Measurements from ENCODE around the gene NPHS1. TPM values are rescaled to one million over a fixed set of nuclear protein-coding genes. Genes with fewer than 3 reads are reported as not detected.

NPHS1 gene, protein sequence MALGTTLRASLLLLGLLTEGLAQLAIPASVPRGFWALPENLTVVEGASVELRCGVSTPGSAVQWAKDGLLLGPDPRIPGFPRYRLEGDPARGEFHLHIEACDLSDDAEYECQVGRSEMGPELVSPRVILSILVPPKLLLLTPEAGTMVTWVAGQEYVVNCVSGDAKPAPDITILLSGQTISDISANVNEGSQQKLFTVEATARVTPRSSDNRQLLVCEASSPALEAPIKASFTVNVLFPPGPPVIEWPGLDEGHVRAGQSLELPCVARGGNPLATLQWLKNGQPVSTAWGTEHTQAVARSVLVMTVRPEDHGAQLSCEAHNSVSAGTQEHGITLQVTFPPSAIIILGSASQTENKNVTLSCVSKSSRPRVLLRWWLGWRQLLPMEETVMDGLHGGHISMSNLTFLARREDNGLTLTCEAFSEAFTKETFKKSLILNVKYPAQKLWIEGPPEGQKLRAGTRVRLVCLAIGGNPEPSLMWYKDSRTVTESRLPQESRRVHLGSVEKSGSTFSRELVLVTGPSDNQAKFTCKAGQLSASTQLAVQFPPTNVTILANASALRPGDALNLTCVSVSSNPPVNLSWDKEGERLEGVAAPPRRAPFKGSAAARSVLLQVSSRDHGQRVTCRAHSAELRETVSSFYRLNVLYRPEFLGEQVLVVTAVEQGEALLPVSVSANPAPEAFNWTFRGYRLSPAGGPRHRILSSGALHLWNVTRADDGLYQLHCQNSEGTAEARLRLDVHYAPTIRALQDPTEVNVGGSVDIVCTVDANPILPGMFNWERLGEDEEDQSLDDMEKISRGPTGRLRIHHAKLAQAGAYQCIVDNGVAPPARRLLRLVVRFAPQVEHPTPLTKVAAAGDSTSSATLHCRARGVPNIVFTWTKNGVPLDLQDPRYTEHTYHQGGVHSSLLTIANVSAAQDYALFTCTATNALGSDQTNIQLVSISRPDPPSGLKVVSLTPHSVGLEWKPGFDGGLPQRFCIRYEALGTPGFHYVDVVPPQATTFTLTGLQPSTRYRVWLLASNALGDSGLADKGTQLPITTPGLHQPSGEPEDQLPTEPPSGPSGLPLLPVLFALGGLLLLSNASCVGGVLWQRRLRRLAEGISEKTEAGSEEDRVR (N-terminal part only)
- not detected in 2 replicates for total RNA-seq

DNA sequence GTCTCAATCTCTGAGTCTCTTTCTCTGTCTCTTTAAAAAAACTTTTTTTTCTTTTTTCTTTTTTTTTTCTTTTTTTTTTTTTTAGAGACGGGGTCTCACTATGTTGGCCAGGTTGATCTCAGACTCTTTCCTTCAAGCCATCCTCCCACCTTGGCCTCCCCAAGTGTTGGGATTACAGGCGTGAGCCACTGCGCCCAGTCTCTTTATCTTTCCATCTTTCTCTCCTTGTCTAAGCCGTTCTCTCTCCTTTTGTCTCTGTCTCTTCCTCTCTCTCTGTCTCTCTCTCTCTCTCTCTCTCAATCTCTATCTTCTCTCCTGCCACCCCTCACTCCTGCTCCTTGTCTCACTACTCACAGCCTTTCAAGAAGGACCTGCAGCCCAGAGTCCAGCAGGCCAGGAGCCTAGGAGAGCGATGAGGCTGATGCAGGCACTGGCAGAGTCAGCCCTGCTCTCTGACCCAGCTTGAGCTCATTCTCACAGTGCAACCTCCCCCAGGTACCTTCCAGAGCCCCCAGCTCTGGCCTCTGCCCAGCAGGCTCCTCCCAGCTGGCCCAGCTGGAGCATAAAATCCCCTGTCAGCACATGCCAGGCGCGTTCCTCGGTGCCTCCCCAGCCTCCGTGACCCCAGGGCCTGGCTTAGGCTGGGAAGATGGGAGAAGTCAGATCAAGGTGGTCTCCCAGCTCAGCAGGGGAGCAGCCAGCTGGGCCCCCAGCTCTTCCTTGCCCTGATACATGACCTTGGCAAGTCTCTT is at the start of gene NPHS1:
Gene NPHS1 (minus strand): TSS at position 476 of the 752 bp plus-strand sequence. CDS start 667 bp downstream, outside the sequence.

DNA sequence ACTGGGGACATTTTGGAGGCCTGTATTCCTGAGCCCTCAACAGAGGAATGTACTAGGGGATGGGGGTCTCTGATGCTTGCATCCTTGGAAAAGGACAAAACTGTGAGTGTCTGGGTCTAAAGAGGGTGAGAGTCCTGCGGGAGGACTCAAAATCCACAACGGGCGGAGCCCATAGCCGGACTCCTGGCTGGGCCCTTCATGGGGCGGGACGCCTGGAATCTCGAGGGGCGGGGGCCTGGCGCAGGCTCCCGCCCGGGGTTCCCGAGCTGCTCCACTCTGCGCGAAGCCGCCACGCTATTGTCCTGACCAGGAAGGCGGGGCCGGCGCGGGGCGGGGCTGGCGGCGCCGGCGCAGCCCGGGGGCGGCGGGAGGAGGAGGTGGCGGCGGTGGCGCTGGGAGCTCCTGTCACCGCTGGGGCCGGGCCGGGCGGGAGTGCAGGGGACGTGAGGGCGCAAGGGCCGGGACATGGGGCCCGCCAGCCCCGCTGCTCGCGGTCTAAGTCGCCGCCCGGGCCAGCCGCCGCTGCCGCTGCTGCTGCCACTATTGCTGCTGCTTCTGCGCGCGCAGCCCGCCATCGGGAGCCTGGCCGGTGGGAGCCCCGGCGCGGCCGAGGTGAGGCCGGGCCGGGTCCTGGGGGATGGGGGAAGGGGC is 16.0 kb upstream of the NPHS1 start, which contains the start of gene APLP1:
Gene APLP1 (plus strand): TSS at position 403 of the 651 bp plus-strand sequence. CDS start 63 bp downstream, at position 466.

DNA sequence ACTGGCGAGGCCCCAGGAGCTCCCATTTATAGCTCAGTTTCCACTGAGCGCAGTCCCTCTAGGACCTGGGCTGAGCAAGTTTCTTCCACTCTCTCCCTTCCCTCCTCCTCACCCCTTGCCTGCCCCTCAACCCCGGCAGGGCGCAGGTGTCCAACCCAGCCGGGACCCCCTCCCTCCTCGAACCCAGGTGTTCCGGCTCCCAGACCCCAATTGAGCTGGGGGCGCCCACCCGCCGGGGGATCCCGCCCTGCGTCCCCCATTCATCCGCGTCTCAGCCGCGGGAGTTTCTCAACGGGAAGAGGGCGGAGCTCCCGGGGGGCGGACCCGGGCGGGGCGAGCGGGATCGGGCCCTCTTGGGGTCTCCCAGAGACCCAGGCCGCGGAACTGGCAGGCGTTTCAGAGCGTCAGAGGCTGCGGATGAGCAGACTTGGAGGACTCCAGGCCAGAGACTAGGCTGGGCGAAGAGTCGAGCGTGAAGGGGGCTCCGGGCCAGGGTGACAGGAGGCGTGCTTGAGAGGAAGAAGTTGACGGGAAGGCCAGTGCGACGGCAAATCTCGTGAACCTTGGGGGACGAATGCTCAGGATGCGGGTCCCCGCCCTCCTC is 4.3 kb upstream of the NPHS1 start, which contains the start of gene KIRREL2:
Gene KIRREL2 (plus strand): TSS at position 366 of the 604 bp plus-strand sequence. CDS start 209 bp downstream, at position 575.

DNA sequence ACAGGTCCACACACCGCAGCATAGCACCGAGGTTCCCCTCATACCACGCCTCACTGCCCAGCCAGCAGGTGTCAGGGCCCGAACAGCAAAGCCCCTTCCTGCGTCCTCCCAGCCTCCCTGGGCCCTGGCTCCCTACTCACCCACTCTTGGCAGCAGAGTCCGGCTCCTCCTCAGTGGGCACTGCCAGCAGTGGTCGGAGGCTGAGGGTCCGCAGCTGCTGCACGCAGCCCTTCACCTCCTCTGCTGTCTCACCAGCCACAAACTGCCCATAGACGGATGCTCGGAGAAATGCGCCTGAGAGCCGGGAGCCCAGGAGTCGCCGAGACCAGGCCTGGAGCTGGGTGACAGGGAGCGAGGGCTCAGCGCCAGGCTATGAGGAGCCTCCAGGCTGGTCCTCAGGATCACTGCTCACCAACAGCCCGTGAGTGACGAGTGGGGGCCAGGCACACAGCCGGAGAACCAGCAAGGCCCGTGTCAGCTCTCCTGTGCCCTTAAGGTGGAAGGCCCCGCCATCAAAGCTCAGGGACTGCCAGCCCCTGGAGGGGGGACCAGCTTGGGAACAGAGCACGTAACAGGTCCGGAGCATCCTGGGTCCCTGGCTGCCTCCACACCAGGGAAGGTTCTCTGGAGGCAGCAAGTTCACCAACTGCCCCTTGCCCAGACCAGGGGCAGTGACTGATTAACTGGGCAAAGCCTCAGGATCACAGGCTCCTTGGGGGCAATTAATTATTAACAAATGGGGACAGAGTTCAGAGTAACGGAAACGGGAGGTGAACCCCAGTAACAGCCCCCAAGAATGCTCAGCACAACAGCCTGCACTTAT is 39.9 kb downstream of the NPHS1 start, which contains the start of gene PRODH2:
Gene PRODH2 (minus strand): TSS at position 626 of the 823 bp plus-strand sequence. CDS start 40 bp downstream, at position 586.

Other genes with a start within 250 kb of the NPHS1 start
- gene HAUS5, start 239.8 kb downstream of the NPHS1 start, total RNA-seq: 6.8 and 9.9 TPM in 2 replicates
- gene RBM42, start 223.5 kb downstream of the NPHS1 start, total RNA-seq: 48.3 and 53.3 TPM in 2 replicates
- 0.30 TPM in 1 of 2 replicates, not detected in the other for gene ETV2, start 210.8 kb downstream of the NPHS1 start, total RNA-seq
- 282 and 403 TPM in 2 replicates for gene COX6B1, start 204.2 kb downstream of the NPHS1 start, total RNA-seq
- not detected in 2 replicates for gene UPK1A, start 186.0 kb downstream of the NPHS1 start, total RNA-seq
- not detected in 2 replicates for gene ZBTB32, start 147.9 kb downstream of the NPHS1 start, total RNA-seq
- 3.6 and 7.0 TPM in 2 replicates for gene KMT2B, start 134.5 kb downstream of the NPHS1 start, total RNA-seq
- gene IGFLR1, start 110.1 kb downstream of the NPHS1 start, total RNA-seq: 0.91 and 4.2 TPM in 2 replicates
- gene U2AF1L4, start 107.1 kb downstream of the NPHS1 start, total RNA-seq: 3.9 and 14.0 TPM in 2 replicates
- gene PSENEN, start 106.9 kb downstream of the NPHS1 start, total RNA-seq: 14.0 and 15.2 TPM in 2 replicates
- gene LIN37, start 103.9 kb downstream of the NPHS1 start, total RNA-seq: 5.2 and 9.0 TPM in 2 replicates
- gene HSPB6, start 95.5 kb downstream of the NPHS1 start, total RNA-seq: 0.65 and 3.0 TPM in 2 replicates
- 2.6 and 4.0 TPM in 2 replicates for gene PROSER3, start 94.3 kb downstream of the NPHS1 start, total RNA-seq
- gene ARHGAP33, start 76.9 kb downstream of the NPHS1 start, total RNA-seq: 2.6 and 4.0 TPM in 2 replicates
- gene PRODH2, start 39.7 kb downstream of the NPHS1 start, total RNA-seq: not detected in 2 replicates
- 0.15 TPM in 1 of 2 replicates, not detected in the other for gene KIRREL2, start 4.4 kb upstream of the NPHS1 start, total RNA-seq
- gene APLP1, start 16.1 kb upstream of the NPHS1 start, total RNA-seq: 1.2 and 5.5 TPM in 2 replicates
- gene NFKBID, start 48.0 kb upstream of the NPHS1 start, total RNA-seq: 1.6 and 17.5 TPM in 2 replicates
- gene HCST, start 50.0 kb upstream of the NPHS1 start, total RNA-seq: not detected in 2 replicates
- not detected in 2 replicates for gene TYROBP, start 55.8 kb upstream of the NPHS1 start, total RNA-seq
- gene LRFN3, start 83.9 kb upstream of the NPHS1 start, total RNA-seq: 1.3 and 2.4 TPM in 2 replicates
- 10.9 and 18.2 TPM in 2 replicates for gene SDHAF1, start 142.7 kb upstream of the NPHS1 start, total RNA-seq
- not detected in 2 replicates for gene SYNE4, start 156.3 kb upstream of the NPHS1 start, total RNA-seq
- 12.3 and 22.2 TPM in 2 replicates for gene ALKBH6, start 161.7 kb upstream of the NPHS1 start, total RNA-seq
- 1.8 and 1.9 TPM in 2 replicates for gene CLIP3, start 180.4 kb upstream of the NPHS1 start, total RNA-seq
- gene THAP8, start 201.8 kb upstream of the NPHS1 start, total RNA-seq: 0.65 and 1.2 TPM in 2 replicates
- 4.2 and 7.0 TPM in 2 replicates for gene WDR62, start 202.4 kb upstream of the NPHS1 start, total RNA-seq

Measured in epithelial cell of umbilical artery (primary cell).